ENCODE results near the gene PRKCZ.
"Not testable (repeated sequence)": the region's sequence is repeated elsewhere in the genome, so short reads cannot be mapped to it uniquely, and the experiment has no call there.

Gene PRKCZ

DNA sequence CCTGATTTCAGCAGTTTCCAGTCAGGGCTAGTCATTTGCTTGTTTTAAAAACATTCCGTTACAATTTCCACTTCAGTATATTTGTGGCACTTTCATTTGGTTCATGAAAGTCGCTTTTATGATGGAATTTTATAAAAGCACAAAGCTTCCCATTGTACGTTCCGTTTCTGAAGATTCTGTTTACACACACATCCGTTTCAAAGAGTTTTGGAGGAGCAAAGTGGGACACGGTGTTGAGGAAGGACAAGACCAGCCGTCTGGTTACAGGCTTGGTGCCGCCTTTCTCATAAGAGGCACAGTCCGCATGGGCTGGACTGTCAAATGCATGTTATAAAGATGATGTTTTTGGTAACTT, 84.0 kb downstream of the PRKCZ start:
- no peak for TF ChIP-seq PAX5 (IDR thresholded peaks at IDR 0.05; ENCODE audit: insufficient read depth, low read length, severe bottlenecking)
- TF ChIP-seq TAF1 (IDR thresholded peaks at IDR 0.05; ENCODE audit: low read depth, low read length), result no peak
- TF ChIP-seq POU2F2 (IDR thresholded peaks at IDR 0.05; ENCODE audit: low read depth, low read length), result no peak
- TF ChIP-seq POLR2A (IDR thresholded peaks at IDR 0.05; ENCODE audit: low read depth, low read length), result no peak
- TF ChIP-seq POLR2AphosphoS5 (IDR thresholded peaks at IDR 0.05; ENCODE audit: low read depth, low read length), result no peak
- TF ChIP-seq SPI1 (IDR thresholded peaks at IDR 0.05; ENCODE audit: low read depth, low read length), result no peak
- FAIRE-seq (no peak), DNase-seq (ENCODE audit: insufficient read length, low spot score) (no peak)

GRCh38 chr1:2134621-2135307, 84.6 kb downstream of the PRKCZ start:
- no peak for FAIRE-seq
- TF ChIP-seq POLR2AphosphoS5 (IDR thresholded peaks at IDR 0.05; ENCODE audit: low read depth, low read length) (no peak), SPI1 (IDR thresholded peaks at IDR 0.05; ENCODE audit: low read depth, low read length) (no peak), POU2F2 (IDR thresholded peaks at IDR 0.05; ENCODE audit: low read depth, low read length) (no peak), POLR2A (IDR thresholded peaks at IDR 0.05; ENCODE audit: low read depth, low read length) (no peak), TAF1 (IDR thresholded peaks at IDR 0.05; ENCODE audit: low read depth, low read length) (no peak), PAX5 (IDR thresholded peaks at IDR 0.05; ENCODE audit: insufficient read depth, low read length, severe bottlenecking) (no peak)

DNA sequence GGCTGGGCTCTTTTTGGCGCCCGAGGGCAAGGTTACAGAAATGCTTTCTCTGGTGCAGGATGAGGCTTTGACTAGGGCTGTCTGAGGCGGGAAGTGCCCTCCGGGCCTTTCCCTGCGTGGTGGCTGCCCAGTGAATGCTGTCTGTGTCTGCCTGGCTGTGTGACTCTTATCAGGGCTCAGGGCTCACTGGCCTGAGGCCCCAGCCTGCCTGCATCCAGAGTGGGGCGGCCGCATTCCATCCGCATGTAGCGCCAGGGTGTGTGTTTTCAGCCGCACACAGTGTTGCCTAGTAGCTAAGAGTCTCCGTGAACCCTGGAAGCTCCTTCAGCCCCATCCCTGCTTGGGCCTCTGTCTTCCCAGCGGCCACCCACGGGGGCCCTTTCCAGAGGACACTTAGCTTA, 85.2 kb downstream of the PRKCZ start:
- TF ChIP-seq PAX5 (IDR thresholded peaks at IDR 0.05; ENCODE audit: insufficient read depth, low read length, severe bottlenecking) (no peak), POU2F2 (IDR thresholded peaks at IDR 0.05; ENCODE audit: low read depth, low read length) (no peak), TAF1 (IDR thresholded peaks at IDR 0.05; ENCODE audit: low read depth, low read length) (no peak), POLR2A (IDR thresholded peaks at IDR 0.05; ENCODE audit: low read depth, low read length) (no peak), SPI1 (IDR thresholded peaks at IDR 0.05; ENCODE audit: low read depth, low read length) (no peak), POLR2AphosphoS5 (IDR thresholded peaks at IDR 0.05; ENCODE audit: low read depth, low read length) (no peak)
- no peak for DNase-seq (ENCODE audit: insufficient read length, low spot score)
- FAIRE-seq, result no peak

More at GRCh38 chr1:2134621-2135307, 84.6 kb downstream of the PRKCZ start:
- no peak for DNase-seq (ENCODE audit: insufficient read length, low spot score)

- DNase-seq (ENCODE audit: insufficient read length, low spot score) (no peak), FAIRE-seq (no peak)
- TF ChIP-seq POLR2A (IDR thresholded peaks at IDR 0.05; ENCODE audit: low read depth, low read length) (no peak), POU2F2 (IDR thresholded peaks at IDR 0.05; ENCODE audit: low read depth, low read length) (no peak), POLR2AphosphoS5 (IDR thresholded peaks at IDR 0.05; ENCODE audit: low read depth, low read length) (no peak), SPI1 (IDR thresholded peaks at IDR 0.05; ENCODE audit: low read depth, low read length) (no peak), PAX5 (IDR thresholded peaks at IDR 0.05; ENCODE audit: insufficient read depth, low read length, severe bottlenecking) (no peak)
Observed at GRCh38 chr1:2135941-2136340, 85.7 kb downstream of the PRKCZ start.

DNA sequence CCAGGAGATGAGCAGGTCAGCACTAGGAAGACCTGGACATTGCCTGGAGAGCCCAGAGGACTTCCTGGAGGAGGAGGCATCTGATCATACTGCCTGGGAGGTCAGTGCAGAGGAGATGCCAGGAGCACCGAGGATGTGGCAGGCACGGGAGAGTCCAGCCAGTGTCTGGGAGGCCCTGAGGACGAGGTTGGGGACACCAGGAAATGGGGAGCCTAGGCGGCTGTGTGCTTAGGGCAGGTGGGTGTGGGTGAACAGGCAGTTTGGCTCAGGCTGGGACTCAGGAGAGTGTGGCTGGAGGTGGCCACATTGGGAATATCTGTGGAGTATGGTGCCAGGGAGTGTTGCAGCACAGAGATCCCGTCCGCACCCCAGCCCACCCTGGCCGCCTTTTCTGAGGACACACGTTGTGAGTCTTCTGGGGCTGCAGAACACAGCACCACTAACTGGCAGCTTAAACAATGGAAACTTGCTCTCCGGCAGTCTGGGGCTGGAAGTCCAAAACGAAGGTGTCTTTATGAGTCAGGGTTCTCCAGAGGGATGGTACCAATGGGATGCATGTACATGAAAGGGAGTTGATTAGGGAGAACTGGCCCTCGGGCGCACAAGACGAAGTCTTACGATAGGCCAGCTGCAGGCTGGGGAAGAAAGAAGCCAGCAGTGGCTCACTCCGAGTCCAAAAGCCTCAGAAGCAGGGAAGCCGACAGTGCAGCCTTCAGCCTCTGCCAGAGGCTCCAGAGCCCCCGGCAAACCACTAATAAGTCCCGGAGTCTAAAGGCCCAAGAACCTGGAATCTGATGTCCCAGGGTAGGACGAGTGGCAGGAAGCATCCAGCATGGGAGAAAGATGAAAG, 86.4 kb downstream of the PRKCZ start:
- no peak for FAIRE-seq
- TF ChIP-seq PAX5 (IDR thresholded peaks at IDR 0.05; ENCODE audit: insufficient read depth, low read length, severe bottlenecking) (no peak), POU2F2 (IDR thresholded peaks at IDR 0.05; ENCODE audit: low read depth, low read length) (no peak), TAF1 (IDR thresholded peaks at IDR 0.05; ENCODE audit: low read depth, low read length) (no peak), POLR2A (IDR thresholded peaks at IDR 0.05; ENCODE audit: low read depth, low read length) (no peak), SPI1 (IDR thresholded peaks at IDR 0.05; ENCODE audit: low read depth, low read length) (no peak), POLR2AphosphoS5 (IDR thresholded peaks at IDR 0.05; ENCODE audit: low read depth, low read length) (no peak)
- DNase-seq (ENCODE audit: insufficient read length, low spot score), result no peak

DNA sequence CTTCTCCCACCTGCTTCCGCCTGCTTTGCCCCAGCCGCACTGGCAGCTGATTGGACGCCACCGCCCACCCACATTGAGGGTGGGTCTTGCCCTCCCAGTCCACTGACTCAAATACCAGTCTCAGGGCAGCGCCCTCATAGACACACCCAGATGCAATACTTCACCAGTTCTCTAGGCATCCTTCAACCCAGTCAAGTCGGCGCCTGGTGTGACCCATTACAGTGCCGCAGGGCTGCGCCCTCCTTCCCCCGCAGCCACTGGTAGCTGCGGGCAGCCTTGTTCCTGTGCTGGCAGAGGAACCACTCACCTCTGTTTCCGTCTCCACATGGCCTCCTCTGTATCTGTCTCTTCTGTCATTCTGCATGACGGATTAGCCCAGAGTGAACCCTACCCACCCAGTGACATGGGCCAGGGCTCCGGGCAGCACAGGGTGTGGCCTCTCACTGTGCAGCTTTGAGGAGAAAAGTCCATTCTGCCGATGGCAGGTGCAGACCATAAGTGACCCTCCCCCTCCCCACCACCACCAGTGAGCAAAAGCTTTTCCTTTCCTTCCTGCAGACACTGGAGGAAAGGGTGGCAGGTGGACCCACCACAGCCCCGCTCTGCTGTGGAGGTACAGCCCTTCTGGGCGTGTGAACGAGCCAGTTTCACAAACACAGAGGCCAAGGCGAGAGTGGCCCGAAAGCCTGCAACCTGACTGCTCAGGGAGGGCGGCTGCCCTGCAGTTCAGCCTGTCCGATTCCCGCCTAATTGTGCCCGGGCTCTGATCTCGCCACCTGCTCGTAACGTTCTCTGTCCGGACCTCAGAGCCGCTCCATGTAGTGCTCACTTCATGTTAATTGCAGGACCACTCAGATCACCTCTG, 87.3 kb downstream of the PRKCZ start:
- DNase-seq (ENCODE audit: insufficient read length, low spot score) (no peak), FAIRE-seq (no peak)
- TF ChIP-seq POLR2A (IDR thresholded peaks at IDR 0.05; ENCODE audit: low read depth, low read length), result no peak
- no peak for TF ChIP-seq SPI1 (IDR thresholded peaks at IDR 0.05; ENCODE audit: low read depth, low read length)
- TF ChIP-seq PAX5 (IDR thresholded peaks at IDR 0.05; ENCODE audit: insufficient read depth, low read length, severe bottlenecking), result no peak
- TF ChIP-seq POLR2AphosphoS5 (IDR thresholded peaks at IDR 0.05; ENCODE audit: low read depth, low read length), result no peak
- no peak for TF ChIP-seq POU2F2 (IDR thresholded peaks at IDR 0.05; ENCODE audit: low read depth, low read length)
- TF ChIP-seq TAF1 (IDR thresholded peaks at IDR 0.05; ENCODE audit: low read depth, low read length), result no peak

DNA sequence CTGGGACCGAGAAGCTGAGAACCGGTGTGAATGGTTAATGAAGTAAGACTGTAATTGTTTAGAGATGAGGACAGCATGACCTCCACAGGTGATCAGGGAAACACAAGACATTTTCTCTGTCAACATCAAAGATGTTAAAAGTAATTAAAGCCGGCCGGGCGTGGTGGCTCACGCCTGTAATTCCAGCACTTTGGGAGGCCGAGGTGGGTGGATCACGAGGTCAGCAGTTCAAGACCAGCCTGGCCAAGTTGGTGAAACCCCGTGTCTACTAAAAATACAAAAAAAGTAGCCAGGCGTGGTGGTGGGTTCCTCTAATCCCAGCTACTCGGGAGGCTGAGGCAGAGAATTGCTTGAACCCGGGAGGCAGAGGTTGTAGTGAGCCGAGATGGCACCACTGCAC, 88.9 kb downstream of the PRKCZ start:
- DNase-seq (ENCODE audit: insufficient read length, low spot score); FAIRE-seq: not testable (repeated sequence)

DNA sequence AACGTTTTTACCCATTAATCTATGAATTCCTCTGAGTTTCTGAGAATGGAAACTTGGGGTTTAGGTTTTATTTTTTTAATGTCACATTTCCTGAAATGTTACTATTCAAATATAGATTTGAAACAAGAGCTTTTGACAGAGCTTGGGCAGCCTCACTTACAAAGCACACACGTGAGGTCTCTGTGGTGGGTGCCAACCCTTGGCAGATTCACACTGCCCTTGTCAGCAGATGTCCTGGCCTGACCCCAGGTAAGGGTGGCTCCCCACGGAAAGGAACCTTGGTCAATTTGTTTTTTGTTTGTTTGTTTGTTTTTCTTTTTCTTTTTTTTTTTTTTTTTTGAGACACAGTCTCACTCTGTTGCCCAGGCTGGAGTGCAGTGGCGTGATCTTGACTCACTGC, 90.8 kb downstream of the PRKCZ start:
- DNase-seq (ENCODE audit: insufficient read length, low spot score) (no peak), FAIRE-seq (no peak)
- TF ChIP-seq TAF1 (IDR thresholded peaks at IDR 0.05; ENCODE audit: low read depth, low read length) (no peak), POLR2A (IDR thresholded peaks at IDR 0.05; ENCODE audit: low read depth, low read length) (no peak), SPI1 (IDR thresholded peaks at IDR 0.05; ENCODE audit: low read depth, low read length) (no peak), PAX5 (IDR thresholded peaks at IDR 0.05; ENCODE audit: insufficient read depth, low read length, severe bottlenecking) (no peak), POLR2AphosphoS5 (IDR thresholded peaks at IDR 0.05; ENCODE audit: low read depth, low read length) (no peak), POU2F2 (IDR thresholded peaks at IDR 0.05; ENCODE audit: low read depth, low read length) (no peak)
